GM21717 (cell line): ENCODE data around the gene ARHGAP29.
"Not testable (repeated sequence)": the region's sequence is repeated elsewhere in the genome, so short reads cannot be mapped to it uniquely, and the experiment has no call there.

ENCODE experiments used
- ATAC-seq: cut with Tn5 transposase; IDR thresholded peaks from one replicate; pipeline ENCODE4 v1.9.1; 2021; ENCODE audit warnings: mild to moderate bottlenecking, moderate library complexity; ENCODE audit not compliant: unreplicated experiment

The ARHGAP29 gene

GRCh38 chr1:94182191-94182590 lies 55.2 kb downstream of the ARHGAP29 start:
- no peak for ATAC-seq

DNA sequence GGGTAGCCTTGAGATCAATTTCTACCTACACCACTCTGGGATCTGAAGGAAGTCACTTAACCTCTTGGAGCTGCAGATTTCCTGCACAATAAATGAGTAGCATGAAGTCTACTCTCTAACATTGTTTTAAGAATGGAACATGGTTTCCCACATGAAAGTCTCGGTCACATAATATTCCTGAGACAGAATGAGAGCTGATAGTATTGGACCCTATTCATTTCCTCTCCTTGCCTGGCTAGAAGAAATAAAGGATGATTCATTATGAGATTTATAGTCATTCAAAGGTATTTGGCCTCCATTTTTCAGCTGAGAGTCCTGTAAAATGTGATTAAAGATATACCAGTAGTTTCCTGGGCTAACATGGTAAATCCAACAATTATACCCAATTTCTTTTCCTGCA lies 56.7 kb downstream of the ARHGAP29 start:
- no peak for ATAC-seq

GRCh38 chr1:94178901-94179300 lies 58.5 kb downstream of the ARHGAP29 start:
- ATAC-seq = no peak

GRCh38 chr1:94169126-94169525 lies 68.3 kb downstream of the ARHGAP29 start:
- no peak for ATAC-seq

- no peak for ATAC-seq
Observed at GRCh38 chr1:94165843-94166242, 71.5 kb downstream of the ARHGAP29 start.

DNA sequence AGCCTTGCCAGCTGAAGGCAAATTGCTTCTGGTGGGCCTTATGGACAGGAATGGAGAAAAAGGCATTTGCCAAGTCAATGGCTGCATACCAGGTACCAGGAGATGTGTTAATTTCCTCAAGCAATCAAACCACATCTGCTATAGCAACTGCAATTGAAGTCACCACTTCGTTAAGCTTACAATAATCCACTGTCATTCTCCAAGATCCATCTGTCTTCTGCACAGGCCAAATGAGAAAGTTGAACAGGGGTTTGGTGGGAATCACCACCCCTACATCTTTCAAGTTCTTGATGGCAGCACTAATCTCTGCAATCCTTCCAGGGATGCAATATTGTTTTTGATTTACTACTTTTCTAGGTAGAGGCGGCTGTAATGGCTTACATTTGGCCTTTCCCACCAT lies 72.5 kb downstream of the ARHGAP29 start:
- not testable (repeated sequence) for ATAC-seq

- ATAC-seq = not testable (repeated sequence)
Observed at GRCh38 chr1:94164121-94164520, 73.3 kb downstream of the ARHGAP29 start.

- not testable (repeated sequence) for ATAC-seq
Observed at GRCh38 chr1:94163249-94163648, 74.1 kb downstream of the ARHGAP29 start.

DNA sequence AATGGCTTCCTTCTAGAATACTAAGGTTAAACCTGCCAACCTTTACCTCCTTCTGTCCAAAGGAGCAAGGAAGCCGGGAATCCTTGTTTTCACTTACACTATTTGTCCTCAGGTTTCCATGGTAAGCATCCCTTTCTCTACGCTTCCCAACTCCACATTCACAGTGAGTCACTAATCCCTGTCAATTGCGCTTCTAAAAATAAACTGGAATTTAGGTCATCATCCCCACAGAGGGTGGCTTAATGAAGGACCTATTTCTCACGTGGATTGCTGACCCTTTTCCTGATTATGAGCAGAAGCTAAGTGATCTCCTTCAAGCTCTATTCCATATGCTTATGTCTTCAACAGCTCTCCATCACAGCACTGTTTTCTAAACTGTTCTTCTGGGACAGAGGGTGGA lies 76.6 kb downstream of the ARHGAP29 start:
- no peak for ATAC-seq

- ATAC-seq = no peak
Observed at GRCh38 chr1:94156096-94156625, 81.2 kb downstream of the ARHGAP29 start.

- ATAC-seq = no peak
Observed at GRCh38 chr1:94154989-94155388, 82.4 kb downstream of the ARHGAP29 start.

- ATAC-seq = no peak
Observed at GRCh38 chr1:94153133-94153532, 84.3 kb downstream of the ARHGAP29 start.

DNA sequence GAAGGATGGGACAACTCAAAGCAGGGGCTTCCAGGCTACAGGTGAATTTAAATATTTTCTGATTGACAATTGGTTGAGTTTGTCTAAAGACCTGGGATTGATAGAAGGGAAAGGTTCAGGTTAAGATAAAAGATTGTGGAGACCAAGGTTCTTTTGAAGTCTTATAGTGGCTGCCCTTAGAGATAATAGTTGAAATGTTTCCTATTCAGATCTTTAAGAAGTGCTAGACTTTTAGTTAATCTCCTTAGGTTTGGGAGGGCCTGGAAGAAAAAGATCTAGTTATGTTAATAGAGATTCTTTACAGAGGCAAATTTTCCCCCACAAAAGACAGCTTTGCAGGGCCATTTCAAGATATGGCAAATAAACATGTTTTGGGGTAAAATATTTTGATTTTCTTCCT lies 88.2 kb downstream of the ARHGAP29 start:
- ATAC-seq = not testable (repeated sequence)

DNA sequence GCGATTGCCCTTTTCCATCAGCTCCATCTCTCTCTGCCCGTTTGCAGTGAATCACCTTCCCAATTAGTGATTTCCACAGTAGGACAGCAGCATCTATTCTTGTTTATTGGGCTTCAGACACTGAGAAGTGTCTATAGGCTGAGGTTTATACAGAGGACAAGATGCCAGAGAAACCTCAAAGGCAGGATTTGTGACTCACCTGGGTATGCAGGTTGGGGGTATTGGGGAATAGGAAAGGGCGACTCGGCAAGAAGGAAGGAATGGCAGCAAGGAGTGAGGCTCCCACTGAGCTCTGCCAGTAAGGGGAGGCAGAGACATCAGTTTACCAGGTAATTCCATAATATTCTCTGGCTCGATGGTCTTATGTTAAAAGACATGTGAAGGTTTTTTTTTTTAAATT lies 91.1 kb downstream of the ARHGAP29 start:
- ATAC-seq = no peak

DNA sequence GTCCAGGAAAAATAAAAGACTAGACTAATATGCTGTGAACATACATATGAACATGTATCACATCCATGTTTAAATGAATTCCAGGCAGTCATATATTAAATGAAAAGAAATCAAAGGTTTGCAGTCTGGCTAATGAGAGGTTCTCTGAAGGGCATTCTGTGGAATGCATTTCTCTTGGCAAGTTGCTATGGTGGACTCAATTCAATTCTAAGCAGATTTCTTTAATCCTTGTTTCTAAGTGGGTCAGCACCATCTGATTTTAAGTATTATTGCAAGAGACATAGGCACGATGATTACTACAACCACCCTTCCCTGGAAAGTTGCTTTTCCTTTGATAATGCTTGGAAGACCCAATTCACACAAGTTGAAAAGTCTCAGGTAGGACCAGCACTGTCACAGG lies 92.5 kb downstream of the ARHGAP29 start:
- ATAC-seq = no peak

- no peak for ATAC-seq
Observed at GRCh38 chr1:94143809-94144176, 93.6 kb downstream of the ARHGAP29 start.

DNA sequence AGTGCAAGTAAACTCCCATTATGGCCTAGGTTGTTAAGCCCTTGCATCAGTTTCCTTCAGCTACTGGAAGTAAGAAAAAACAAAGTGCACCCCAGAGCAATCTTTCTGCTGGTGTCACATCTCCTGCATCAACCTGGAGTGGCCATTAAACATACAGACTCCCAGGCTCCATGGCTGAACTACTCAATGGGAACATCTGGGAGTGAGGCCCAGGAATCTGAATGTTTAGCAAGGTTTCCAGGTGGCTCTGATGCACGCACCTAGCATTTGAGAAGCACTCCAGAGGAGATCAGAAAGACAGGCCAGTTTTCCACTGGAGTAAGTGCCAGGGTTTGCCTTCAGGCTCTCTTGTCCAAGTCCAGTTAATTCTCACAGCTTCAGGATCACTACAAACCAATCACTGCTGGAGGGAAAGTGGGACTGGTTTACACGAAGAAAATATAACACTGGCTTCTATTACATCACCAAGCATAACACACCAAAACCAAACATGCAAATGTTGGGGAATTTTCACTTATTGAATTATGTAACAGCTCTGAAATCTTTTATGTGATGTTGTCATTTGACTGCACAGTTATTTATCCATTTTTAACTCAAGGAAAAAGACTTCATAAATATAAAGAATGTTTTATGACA lies 94.1 kb downstream of the ARHGAP29 start:
- no peak for ATAC-seq

DNA sequence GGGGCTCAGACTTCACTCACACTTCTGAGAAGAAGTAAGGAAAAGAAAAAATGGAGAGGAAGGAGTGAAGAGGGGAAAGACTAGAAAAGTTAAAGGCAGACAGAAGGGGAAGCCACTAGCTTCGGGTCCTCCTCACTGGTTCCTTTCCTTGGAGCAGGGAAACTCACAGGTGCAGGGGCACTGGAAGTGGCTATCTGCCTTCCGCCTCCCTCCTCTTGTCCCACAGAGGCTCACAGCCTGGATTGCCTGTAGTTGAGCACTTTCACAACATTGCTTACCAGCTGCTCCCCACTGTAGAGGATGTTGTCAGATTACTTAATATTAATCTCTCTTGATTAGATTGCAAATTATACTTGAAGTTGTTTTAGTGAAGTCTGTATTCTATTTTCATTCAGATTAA lies 94.8 kb downstream of the ARHGAP29 start:
- ATAC-seq = no peak

- no peak for ATAC-seq
Observed at GRCh38 chr1:94142022-94142421, 95.4 kb downstream of the ARHGAP29 start.

DNA sequence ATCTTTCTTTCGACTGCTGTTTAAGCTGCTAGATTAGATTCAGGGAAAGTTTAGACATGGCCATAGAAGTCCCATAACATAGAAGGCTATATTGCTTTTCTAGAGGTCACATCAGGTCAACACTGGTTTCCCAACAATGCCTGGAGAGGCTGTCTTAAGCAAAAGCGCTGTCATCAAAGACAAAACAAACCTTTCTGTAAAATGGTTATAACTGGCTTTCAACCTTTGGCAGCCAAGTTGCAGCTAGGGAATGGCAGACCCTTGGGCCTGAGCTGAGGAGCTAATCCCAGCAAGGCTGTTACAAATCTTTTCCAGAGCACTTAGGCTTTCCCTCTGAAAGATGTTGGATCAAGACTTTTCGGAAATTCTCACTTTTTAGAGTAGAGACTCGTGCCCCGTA lies 105.3 kb downstream of the ARHGAP29 start:
- ATAC-seq = no peak

DNA sequence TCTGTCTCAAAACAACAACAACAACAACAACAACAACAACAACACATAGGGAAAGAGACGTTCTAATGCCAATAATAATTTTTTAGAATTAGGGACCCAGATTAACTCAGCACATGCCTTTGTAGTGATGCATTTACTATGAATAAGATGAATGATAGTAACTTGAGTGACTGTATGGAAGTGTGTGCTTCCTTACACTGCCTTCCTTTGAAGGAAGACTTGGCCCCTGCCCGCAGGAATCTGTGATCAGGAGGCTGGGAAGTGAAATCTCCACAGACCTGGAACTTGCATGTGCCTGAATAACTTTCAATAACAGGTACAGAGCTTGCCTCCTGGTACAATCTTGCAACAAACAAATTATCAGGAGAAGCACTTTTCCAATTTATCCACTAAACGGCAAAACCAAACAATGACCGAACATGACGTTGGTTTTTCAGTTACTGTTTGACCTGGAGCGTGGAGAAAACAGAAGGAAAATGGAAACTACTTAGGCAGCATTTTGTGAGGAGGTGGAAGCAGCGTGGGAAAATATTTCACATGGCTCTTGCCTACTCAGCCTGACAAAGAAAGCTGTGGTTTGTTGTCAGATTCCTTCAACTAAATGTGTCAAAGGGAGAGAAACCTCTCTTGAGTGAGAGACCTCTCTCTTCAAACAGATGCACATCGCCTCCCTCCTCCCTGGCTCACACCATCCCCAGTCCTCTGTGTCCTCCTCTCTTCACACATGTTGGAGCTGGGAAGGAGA lies 106.4 kb downstream of the ARHGAP29 start:
- no peak for ATAC-seq

- ATAC-seq = no peak
Observed at GRCh38 chr1:94126651-94127050, 110.7 kb downstream of the ARHGAP29 start.
